ENCODE measurements around the gene ERLEC1. TPM values are rescaled to one million over a fixed set of nuclear protein-coding genes. Genes with fewer than 3 reads are reported as not detected.
A peak's percentile ranks its signal among the peaks of the same experiment; 100 is the strongest.

ERLEC1 gene
- total RNA-seq: 10 to 100 TPM; 26.7 to 53.6 (median 28.9) TPM

GRCh38 chr2:53786705-53787613 lies at the start of gene ERLEC1, which contains the start of gene ASB3:
ERLEC1 (plus strand) TSS chr2:53787044; CDS start chr2:53787211, 167 bp downstream.
ASB3 (minus strand) TSS chr2:53786953; CDS start chr2:53765572, 21,381 bp downstream.
- intact Hi-C loops (cut with DNase I; ENCODE audit: low total_unique reads) (loop anchor here (1.0 to 5.0 kb wide), 2 partner anchors 20 to 185 kb away; partner anchors contain the start of genes CHAC2 and PSME4), in situ Hi-C loops (cut with MboI; ENCODE audit: low sequenced_read_pairs in 4 of 4) (no loop called here)
- Histone ChIP-seq H3K27ac (peak within 1 kb of the TSS; percentile 83 to 91 (median 85)), H3K36me3 (no peaks in the 10 kb centered on the region), H3K4me3 (peak within 1 kb of the TSS; percentile 90 to 97 (median 92)), H3K4me1 (peaks cover 31 to 40% of the 10 kb centered on the region in 2 donors), H3K9me3 (no peaks in the 10 kb centered on the region), H3K27me3 (no peaks in the 10 kb centered on the region)
- peak; percentile 88 to 95 for ATAC-seq
- TF ChIP-seq CTCF (IDR thresholded peaks at IDR 0.05 in 4 of 5, conservative IDR thresholded peaks at IDR 0.05 in 1 of 5): no peak
- TF ChIP-seq POLR2A (IDR thresholded peaks at IDR 0.05): peak; percentile 62 to 71
- peak; percentile 84 for DNase-seq

GRCh38 chr2:53737091-53737490 lies 49.8 kb upstream of the ERLEC1 start:
- H3K27me3 ChIP-seq: no peaks in the 10 kb centered on the region
- H3K4me3 ChIP-seq: no peak overlapping the region
- ATAC-seq (no peak), DNase-seq (no peak)
- no peak for TF ChIP-seq CTCF (IDR thresholded peaks at IDR 0.05 in 4 of 5, conservative IDR thresholded peaks at IDR 0.05 in 1 of 5)
- no peak for TF ChIP-seq POLR2A (IDR thresholded peaks at IDR 0.05)
- intact Hi-C loops (cut with DNase I; ENCODE audit: low total_unique reads) (no loop called here), in situ Hi-C loops (cut with MboI; ENCODE audit: low sequenced_read_pairs in 4 of 4) (no loop called here)
- peaks cover 0 to 3% of the 10 kb centered on the region in 2 donors for H3K36me3 ChIP-seq
- H3K9me3 ChIP-seq: no peaks in the 10 kb centered on the region
- no peak overlapping the region for H3K27ac ChIP-seq
- H3K4me1 ChIP-seq: no peaks in the 10 kb centered on the region

- no peak for TF ChIP-seq POLR2A (IDR thresholded peaks at IDR 0.05)
- TF ChIP-seq CTCF (IDR thresholded peaks at IDR 0.05 in 4 of 5, conservative IDR thresholded peaks at IDR 0.05 in 1 of 5): no peak
- no peaks in the 10 kb centered on the region for H3K36me3 ChIP-seq
- in situ Hi-C loops (cut with MboI; ENCODE audit: low sequenced_read_pairs in 4 of 4): no loop called here
- no peaks in the 10 kb centered on the region for H3K4me1 ChIP-seq
- intact Hi-C loops (cut with DNase I; ENCODE audit: low total_unique reads): no loop called here
- no peaks in the 10 kb centered on the region for H3K27me3 ChIP-seq
- ATAC-seq (no peak), DNase-seq (no peak)
- H3K4me3 ChIP-seq: no peak overlapping the region
- no peak overlapping the region for H3K27ac ChIP-seq
- no peaks in the 10 kb centered on the region for H3K9me3 ChIP-seq
Observed at GRCh38 chr2:53739032-53739431, 47.8 kb upstream of the ERLEC1 start.

- ATAC-seq: no peak
- no peaks in the 10 kb centered on the region for H3K27me3 ChIP-seq
- no peaks in the 10 kb centered on the region for H3K4me1 ChIP-seq
- H3K36me3 ChIP-seq: no peaks in the 10 kb centered on the region
- no peaks in the 10 kb centered on the region for H3K9me3 ChIP-seq
- in situ Hi-C loops (cut with MboI; ENCODE audit: low sequenced_read_pairs in 4 of 4) (no loop called here), intact Hi-C loops (cut with DNase I; ENCODE audit: low total_unique reads) (no loop called here)
- no peak for DNase-seq
- no peak overlapping the region for H3K4me3 ChIP-seq
- TF ChIP-seq POLR2A (IDR thresholded peaks at IDR 0.05) (no peak), CTCF (IDR thresholded peaks at IDR 0.05 in 4 of 5, conservative IDR thresholded peaks at IDR 0.05 in 1 of 5) (no peak)
- no peak overlapping the region for H3K27ac ChIP-seq
Observed at GRCh38 chr2:53740170-53740569, 46.7 kb upstream of the ERLEC1 start.
